Measurements from ENCODE around the gene ASTN2.

The ASTN2 gene

GRCh38 chr9:117233016-117233415 is 181.8 kb downstream of the ASTN2 start:
- no peaks in the 10 kb centered on the region for H3K9me3 ChIP-seq (ENCODE audit: control insufficient read depth, insufficient read depth, low read length)
- H3K4me1 ChIP-seq (ENCODE audit: control insufficient read depth, low read length) = peaks cover 5% of the 10 kb centered on the region
- TF ChIP-seq EZH2phosphoT487 (IDR thresholded peaks at IDR 0.05; ENCODE audit: borderline replicate concordance, low read length) (no peak), CTCF (IDR thresholded peaks at IDR 0.05; ENCODE audit: low read depth, low read length, poor library complexity, severe bottlenecking) (no peak)
- H3K27ac ChIP-seq (ENCODE audit: low read depth, low read length) = no peak overlapping the region
- no peak overlapping the region for H3K4me2 ChIP-seq (ENCODE audit: low read length)
- no peak overlapping the region for H3K4me3 ChIP-seq (ENCODE audit: low read length)
- no peaks in the 10 kb centered on the region for H4K20me1 ChIP-seq (ENCODE audit: control insufficient read depth, insufficient read depth, low read depth, low read length)
- no peaks in the 10 kb centered on the region for H3K27me3 ChIP-seq (ENCODE audit: control insufficient read depth, low read length)
- H3K79me2 ChIP-seq (ENCODE audit: control insufficient read depth, low read length) = no peaks in the 10 kb centered on the region
- no peaks in the 10 kb centered on the region for H3F3A ChIP-seq (ENCODE audit: control insufficient read depth, insufficient read depth)
- H3K36me3 ChIP-seq (ENCODE audit: control insufficient read depth, low read length) = no peaks in the 10 kb centered on the region
- H3K9me2 ChIP-seq (replicated peaks; ENCODE audit: control insufficient read depth, low read length) = no peaks in the 10 kb centered on the region

GRCh38 chr9:117232281-117232680 is 182.6 kb downstream of the ASTN2 start:
- Histone ChIP-seq H3K4me3 (ENCODE audit: low read length) (no peak overlapping the region), H3K4me1 (ENCODE audit: control insufficient read depth, low read length) (no peaks in the 10 kb centered on the region), H3K79me2 (ENCODE audit: control insufficient read depth, low read length) (no peaks in the 10 kb centered on the region), H3K27me3 (ENCODE audit: control insufficient read depth, low read length) (no peaks in the 10 kb centered on the region), H3F3A (ENCODE audit: control insufficient read depth, insufficient read depth) (no peaks in the 10 kb centered on the region), H3K4me2 (ENCODE audit: low read length) (no peak overlapping the region), H3K27ac (ENCODE audit: low read depth, low read length) (no peak overlapping the region), H3K9me3 (ENCODE audit: control insufficient read depth, insufficient read depth, low read length) (no peaks in the 10 kb centered on the region), H3K36me3 (ENCODE audit: control insufficient read depth, low read length) (no peaks in the 10 kb centered on the region), H3K9me2 (replicated peaks; ENCODE audit: control insufficient read depth, low read length) (no peaks in the 10 kb centered on the region), H4K20me1 (ENCODE audit: control insufficient read depth, insufficient read depth, low read depth, low read length) (no peaks in the 10 kb centered on the region)
- TF ChIP-seq EZH2phosphoT487 (IDR thresholded peaks at IDR 0.05; ENCODE audit: borderline replicate concordance, low read length) (no peak), CTCF (IDR thresholded peaks at IDR 0.05; ENCODE audit: low read depth, low read length, poor library complexity, severe bottlenecking) (no peak)

- H3F3A ChIP-seq (ENCODE audit: control insufficient read depth, insufficient read depth) = no peaks in the 10 kb centered on the region
- H3K9me2 ChIP-seq (replicated peaks; ENCODE audit: control insufficient read depth, low read length) = no peaks in the 10 kb centered on the region
- no peaks in the 10 kb centered on the region for H3K79me2 ChIP-seq (ENCODE audit: control insufficient read depth, low read length)
- no peaks in the 10 kb centered on the region for H4K20me1 ChIP-seq (ENCODE audit: control insufficient read depth, insufficient read depth, low read depth, low read length)
- H3K27ac ChIP-seq (ENCODE audit: low read depth, low read length) = no peak overlapping the region
- no peak for TF ChIP-seq CTCF (IDR thresholded peaks at IDR 0.05; ENCODE audit: low read depth, low read length, poor library complexity, severe bottlenecking)
- TF ChIP-seq EZH2phosphoT487 (IDR thresholded peaks at IDR 0.05; ENCODE audit: borderline replicate concordance, low read length) = no peak
- H3K4me3 ChIP-seq (ENCODE audit: low read length) = no peak overlapping the region
- H3K4me2 ChIP-seq (ENCODE audit: low read length) = no peak overlapping the region
- no peaks in the 10 kb centered on the region for H3K9me3 ChIP-seq (ENCODE audit: control insufficient read depth, insufficient read depth, low read length)
- H3K36me3 ChIP-seq (ENCODE audit: control insufficient read depth, low read length) = no peaks in the 10 kb centered on the region
- H3K4me1 ChIP-seq (ENCODE audit: control insufficient read depth, low read length) = no peaks in the 10 kb centered on the region
- H3K27me3 ChIP-seq (ENCODE audit: control insufficient read depth, low read length) = no peaks in the 10 kb centered on the region
These were observed 183.8 kb downstream of the ASTN2 start for GRCh38 chr9:117231012-117231411.

- no peaks in the 10 kb centered on the region for H4K20me1 ChIP-seq (ENCODE audit: control insufficient read depth, insufficient read depth, low read depth, low read length)
- H3K27me3 ChIP-seq (ENCODE audit: control insufficient read depth, low read length) = no peaks in the 10 kb centered on the region
- H3K27ac ChIP-seq (ENCODE audit: low read depth, low read length) = no peak overlapping the region
These were observed 190.2 kb downstream of the ASTN2 start for GRCh38 chr9:117224695-117225094.

More at GRCh38 chr9:117224695-117225094, 190.2 kb downstream of the ASTN2 start:
- Histone ChIP-seq H3K9me2 (replicated peaks; ENCODE audit: control insufficient read depth, low read length) (no peaks in the 10 kb centered on the region), H3K4me1 (ENCODE audit: control insufficient read depth, low read length) (no peaks in the 10 kb centered on the region), H3F3A (ENCODE audit: control insufficient read depth, insufficient read depth) (no peaks in the 10 kb centered on the region), H3K9me3 (ENCODE audit: control insufficient read depth, insufficient read depth, low read length) (no peaks in the 10 kb centered on the region), H3K4me3 (ENCODE audit: low read length) (no peak overlapping the region), H3K79me2 (ENCODE audit: control insufficient read depth, low read length) (no peaks in the 10 kb centered on the region), H3K36me3 (ENCODE audit: control insufficient read depth, low read length) (peaks cover 4% of the 10 kb centered on the region; the same call in 1 of the 2 replicates), H3K4me2 (ENCODE audit: low read length) (no peak overlapping the region)
- TF ChIP-seq EZH2phosphoT487 (IDR thresholded peaks at IDR 0.05; ENCODE audit: borderline replicate concordance, low read length) (no peak), CTCF (IDR thresholded peaks at IDR 0.05; ENCODE audit: low read depth, low read length, poor library complexity, severe bottlenecking) (no peak)

Measured in DOHH2 (cell line).